ENCODE measurements around the gene UNC50.

Gene UNC50

DNA sequence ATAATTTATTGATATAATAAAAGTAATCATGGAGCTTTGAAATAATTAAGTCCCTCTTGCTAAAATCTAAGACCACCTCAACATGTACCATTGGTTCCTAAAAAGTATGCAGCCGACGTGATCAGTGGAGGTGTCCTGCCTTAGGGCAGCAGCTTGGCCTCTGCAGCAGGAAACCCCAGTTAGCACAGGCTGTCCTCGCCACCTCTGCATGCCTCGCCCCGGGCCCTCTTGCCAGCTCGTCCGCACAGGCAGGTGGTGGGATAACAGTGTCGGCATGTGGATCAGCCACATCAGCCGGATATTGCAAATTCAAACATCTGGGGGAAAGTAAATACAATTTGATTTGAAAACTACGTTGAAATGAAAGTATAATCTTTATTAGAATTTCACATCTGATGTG, 23.0 kb upstream of the UNC50 start:
- TF ChIP-seq POLR2AphosphoS5 (IDR thresholded peaks at IDR 0.05; ENCODE audit: low read depth, low read length) (no peak), SIN3A (IDR thresholded peaks at IDR 0.05; ENCODE audit: borderline replicate concordance, insufficient read depth, low read length) (no peak), FOXP2 (optimal IDR thresholded peaks at IDR 0.05; ENCODE audit: borderline replicate concordance, extremely low read depth, extremely low read length, insufficient read depth) (no peak), TAF1 (IDR thresholded peaks at IDR 0.05; ENCODE audit: borderline replicate concordance, insufficient read depth, low read length) (no peak)
- TF ChIP-seq, protein P1, sequence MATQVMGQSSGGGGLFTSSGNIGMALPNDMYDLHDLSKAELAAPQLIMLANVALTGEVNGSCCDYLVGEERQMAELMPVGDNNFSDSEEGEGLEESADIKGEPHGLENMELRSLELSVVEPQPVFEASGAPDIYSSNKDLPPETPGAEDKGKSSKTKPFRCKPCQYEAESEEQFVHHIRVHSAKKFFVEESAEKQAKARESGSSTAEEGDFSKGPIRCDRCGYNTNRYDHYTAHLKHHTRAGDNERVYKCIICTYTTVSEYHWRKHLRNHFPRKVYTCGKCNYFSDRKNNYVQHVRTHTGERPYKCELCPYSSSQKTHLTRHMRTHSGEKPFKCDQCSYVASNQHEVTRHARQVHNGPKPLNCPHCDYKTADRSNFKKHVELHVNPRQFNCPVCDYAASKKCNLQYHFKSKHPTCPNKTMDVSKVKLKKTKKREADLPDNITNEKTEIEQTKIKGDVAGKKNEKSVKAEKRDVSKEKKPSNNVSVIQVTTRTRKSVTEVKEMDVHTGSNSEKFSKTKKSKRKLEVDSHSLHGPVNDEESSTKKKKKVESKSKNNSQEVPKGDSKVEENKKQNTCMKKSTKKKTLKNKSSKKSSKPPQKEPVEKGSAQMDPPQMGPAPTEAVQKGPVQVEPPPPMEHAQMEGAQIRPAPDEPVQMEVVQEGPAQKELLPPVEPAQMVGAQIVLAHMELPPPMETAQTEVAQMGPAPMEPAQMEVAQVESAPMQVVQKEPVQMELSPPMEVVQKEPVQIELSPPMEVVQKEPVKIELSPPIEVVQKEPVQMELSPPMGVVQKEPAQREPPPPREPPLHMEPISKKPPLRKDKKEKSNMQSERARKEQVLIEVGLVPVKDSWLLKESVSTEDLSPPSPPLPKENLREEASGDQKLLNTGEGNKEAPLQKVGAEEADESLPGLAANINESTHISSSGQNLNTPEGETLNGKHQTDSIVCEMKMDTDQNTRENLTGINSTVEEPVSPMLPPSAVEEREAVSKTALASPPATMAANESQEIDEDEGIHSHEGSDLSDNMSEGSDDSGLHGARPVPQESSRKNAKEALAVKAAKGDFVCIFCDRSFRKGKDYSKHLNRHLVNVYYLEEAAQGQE (IDR thresholded peaks at IDR 0.05; ENCODE audit: insufficient read depth in 1 of 2, low read depth in 2 of 2, low read length in 2 of 2), result no peak

DNA sequence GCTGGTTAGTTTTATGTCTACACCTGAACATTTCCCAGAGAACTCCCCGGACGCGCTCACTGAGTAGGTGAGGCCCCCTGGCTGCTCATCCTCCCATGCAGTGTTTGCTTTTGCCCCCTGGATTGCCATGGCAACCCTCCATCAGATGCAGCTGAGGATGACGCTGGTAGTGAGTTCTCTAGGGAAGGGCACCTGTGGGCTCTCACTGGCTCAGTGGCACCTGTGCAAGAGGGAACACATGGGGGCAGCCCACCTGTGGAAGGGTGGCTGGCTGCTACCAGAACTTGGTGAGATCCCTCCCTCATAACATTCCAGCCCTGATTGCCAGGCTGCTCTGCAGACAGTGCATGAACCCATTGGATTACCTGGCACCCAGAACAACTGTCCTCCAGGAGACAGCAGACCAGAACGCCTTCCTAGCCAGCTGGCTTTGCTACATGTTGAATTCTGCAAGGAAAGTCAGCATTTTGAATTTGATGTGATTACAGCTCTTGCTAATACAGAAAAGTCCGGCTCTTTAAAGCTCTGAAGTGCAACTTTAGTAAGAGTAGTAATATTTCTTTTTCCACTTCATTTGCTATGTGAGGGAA, 21.7 kb upstream of the UNC50 start:
- TF ChIP-seq SIN3A (IDR thresholded peaks at IDR 0.05; ENCODE audit: borderline replicate concordance, insufficient read depth, low read length) (no peak), FOXP2 (optimal IDR thresholded peaks at IDR 0.05; ENCODE audit: borderline replicate concordance, extremely low read depth, extremely low read length, insufficient read depth) (no peak), POLR2AphosphoS5 (IDR thresholded peaks at IDR 0.05; ENCODE audit: low read depth, low read length) (no peak), TAF1 (IDR thresholded peaks at IDR 0.05; ENCODE audit: borderline replicate concordance, insufficient read depth, low read length) (no peak)
- TF ChIP-seq, protein P1 (IDR thresholded peaks at IDR 0.05; ENCODE audit: insufficient read depth in 1 of 2, low read depth in 2 of 2, low read length in 2 of 2), result no peak

DNA sequence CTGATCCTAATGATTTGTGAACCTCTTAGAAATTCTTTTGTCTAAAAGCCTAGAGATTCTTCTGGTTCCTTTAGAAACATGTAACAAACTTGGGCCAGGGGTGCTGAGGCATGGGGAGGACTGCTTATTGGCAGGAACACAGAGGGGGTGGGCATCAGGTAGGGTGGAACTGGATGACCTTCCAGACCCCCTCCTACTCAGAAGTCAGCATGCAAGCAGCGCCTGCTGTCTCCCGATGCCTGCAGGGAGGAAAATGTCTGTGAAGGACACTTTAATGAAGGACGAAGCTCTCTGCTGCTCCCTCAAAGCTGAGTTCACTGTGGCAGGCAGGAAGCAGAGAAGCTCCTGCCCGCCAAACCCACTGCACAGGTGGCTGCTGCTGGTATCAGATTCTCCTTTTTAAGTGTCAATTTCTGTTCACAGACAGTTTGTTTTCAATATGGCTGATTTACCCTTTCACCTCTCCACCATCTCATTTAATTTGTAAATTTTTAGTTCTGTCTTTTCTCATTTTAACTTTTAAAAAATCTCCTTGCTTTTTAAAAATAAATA, 19.4 kb upstream of the UNC50 start:
- TF ChIP-seq, protein P1 (IDR thresholded peaks at IDR 0.05; ENCODE audit: insufficient read depth in 1 of 2, low read depth in 2 of 2, low read length in 2 of 2), result no peak
- no peak for TF ChIP-seq FOXP2 (optimal IDR thresholded peaks at IDR 0.05; ENCODE audit: borderline replicate concordance, extremely low read depth, extremely low read length, insufficient read depth)
- TF ChIP-seq TAF1 (IDR thresholded peaks at IDR 0.05; ENCODE audit: borderline replicate concordance, insufficient read depth, low read length), result no peak
- no peak for TF ChIP-seq SIN3A (IDR thresholded peaks at IDR 0.05; ENCODE audit: borderline replicate concordance, insufficient read depth, low read length)
- TF ChIP-seq POLR2AphosphoS5 (IDR thresholded peaks at IDR 0.05; ENCODE audit: low read depth, low read length), result no peak

DNA sequence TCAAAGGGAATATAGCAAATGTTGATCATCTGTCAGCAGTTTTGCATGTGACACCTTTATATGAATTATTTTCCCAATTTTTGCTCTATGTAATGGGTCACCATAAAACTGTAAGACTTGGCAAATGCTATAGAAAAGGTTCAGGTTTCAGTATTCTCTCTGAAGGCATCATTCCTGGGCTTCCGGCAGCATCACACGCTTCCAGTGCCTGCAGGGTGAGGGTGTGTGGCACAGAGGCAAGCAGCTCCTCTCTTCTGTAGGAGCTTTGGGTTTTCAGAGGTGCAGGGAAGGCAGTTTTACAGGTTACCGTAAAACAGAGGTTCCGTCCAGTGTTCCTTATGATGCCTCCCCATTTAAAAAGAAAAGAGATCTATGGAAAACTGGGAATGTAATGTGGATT, 18.9 kb upstream of the UNC50 start:
- TF ChIP-seq SIN3A (IDR thresholded peaks at IDR 0.05; ENCODE audit: borderline replicate concordance, insufficient read depth, low read length) (no peak), TAF1 (IDR thresholded peaks at IDR 0.05; ENCODE audit: borderline replicate concordance, insufficient read depth, low read length) (no peak), POLR2AphosphoS5 (IDR thresholded peaks at IDR 0.05; ENCODE audit: low read depth, low read length) (no peak), FOXP2 (optimal IDR thresholded peaks at IDR 0.05; ENCODE audit: borderline replicate concordance, extremely low read depth, extremely low read length, insufficient read depth) (no peak)
- TF ChIP-seq, protein P1 (IDR thresholded peaks at IDR 0.05; ENCODE audit: insufficient read depth in 1 of 2, low read depth in 2 of 2, low read length in 2 of 2), result no peak
